ENCODE data around the gene BATF3.
"Not testable (repeated sequence)": the region's sequence is repeated elsewhere in the genome, so short reads cannot be mapped to it uniquely, and the experiment has no call there.

The BATF3 gene

GRCh38 chr1:212724679-212725078 is 25.0 kb upstream of the BATF3 start:
- not testable (repeated sequence) for H3K9ac ChIP-seq (ENCODE audit: low read length in 5 of 5); H3K4me3 ChIP-seq (ENCODE audit: low read depth in 1 of 5, low read length in 5 of 5); H3K27ac ChIP-seq (ENCODE audit: low read depth, low read length); H3K4me1 ChIP-seq (ENCODE audit: control insufficient read depth in 5 of 5, insufficient read depth in 5 of 5, low read length in 5 of 5); H3K36me3 ChIP-seq (ENCODE audit: control insufficient read depth in 5 of 5, insufficient read depth in 5 of 5, low read length in 5 of 5); H3K27me3 ChIP-seq (ENCODE audit: control insufficient read depth in 5 of 5, insufficient read depth in 4 of 5, low read length in 5 of 5); H3K9me3 ChIP-seq (ENCODE audit: control insufficient read depth in 5 of 5, low read length in 5 of 5)

- Histone ChIP-seq H3K27me3 (ENCODE audit: control insufficient read depth in 5 of 5, insufficient read depth in 4 of 5, low read length in 5 of 5) (no peaks in the 10 kb centered on the region), H3K4me1 (ENCODE audit: control insufficient read depth in 5 of 5, insufficient read depth in 5 of 5, low read length in 5 of 5) (peaks cover 0 to 5% (median 0%) of the 10 kb centered on the region in 5 donors), H3K4me3 (ENCODE audit: low read depth in 1 of 5, low read length in 5 of 5) (no peak overlapping the region), H3K36me3 (ENCODE audit: control insufficient read depth in 5 of 5, insufficient read depth in 5 of 5, low read length in 5 of 5) (peaks cover 0 to 6% (median 3%) of the 10 kb centered on the region in 5 donors), H3K9me3 (ENCODE audit: control insufficient read depth in 5 of 5, low read length in 5 of 5) (no peaks in the 10 kb centered on the region), H3K9ac (ENCODE audit: low read length in 5 of 5) (no peak overlapping the region), H3K27ac (ENCODE audit: low read depth, low read length) (no peak overlapping the region)
Measured at GRCh38 chr1:212722270-212722957, 22.8 kb upstream of the BATF3 start.

- no peak overlapping the region for H3K4me3 ChIP-seq (ENCODE audit: low read depth in 1 of 5, low read length in 5 of 5)
- no peak overlapping the region for H3K27ac ChIP-seq (ENCODE audit: low read depth, low read length)
- no peaks in the 10 kb centered on the region for H3K9me3 ChIP-seq (ENCODE audit: control insufficient read depth in 5 of 5, low read length in 5 of 5)
- peaks cover 0 to 5% (median 0%) of the 10 kb centered on the region in 5 donors for H3K4me1 ChIP-seq (ENCODE audit: control insufficient read depth in 5 of 5, insufficient read depth in 5 of 5, low read length in 5 of 5)
- no peaks in the 10 kb centered on the region for H3K27me3 ChIP-seq (ENCODE audit: control insufficient read depth in 5 of 5, insufficient read depth in 4 of 5, low read length in 5 of 5)
- no peak overlapping the region for H3K9ac ChIP-seq (ENCODE audit: low read length in 5 of 5)
- H3K36me3 ChIP-seq (ENCODE audit: control insufficient read depth in 5 of 5, insufficient read depth in 5 of 5, low read length in 5 of 5) = peaks cover 0 to 4% (median 2%) of the 10 kb centered on the region in 5 donors
Measured at GRCh38 chr1:212721388-212722247, 22.0 kb upstream of the BATF3 start.

GRCh38 chr1:212719633-212720032 is 20.0 kb upstream of the BATF3 start:
- peaks cover 0 to 5% (median 0%) of the 10 kb centered on the region in 5 donors for H3K4me1 ChIP-seq (ENCODE audit: control insufficient read depth in 5 of 5, insufficient read depth in 5 of 5, low read length in 5 of 5)
- no peak overlapping the region for H3K9ac ChIP-seq (ENCODE audit: low read length in 5 of 5)
- H3K27me3 ChIP-seq (ENCODE audit: control insufficient read depth in 5 of 5, insufficient read depth in 4 of 5, low read length in 5 of 5) = no peaks in the 10 kb centered on the region
- no peak overlapping the region for H3K4me3 ChIP-seq (ENCODE audit: low read depth in 1 of 5, low read length in 5 of 5)
- H3K9me3 ChIP-seq (ENCODE audit: control insufficient read depth in 5 of 5, low read length in 5 of 5) = no peaks in the 10 kb centered on the region
- no peaks in the 10 kb centered on the region for H3K36me3 ChIP-seq (ENCODE audit: control insufficient read depth in 5 of 5, insufficient read depth in 5 of 5, low read length in 5 of 5)
- no peak overlapping the region for H3K27ac ChIP-seq (ENCODE audit: low read depth, low read length)

GRCh38 chr1:212718499-212718898 is 18.9 kb upstream of the BATF3 start:
- Histone ChIP-seq H3K9me3 (ENCODE audit: control insufficient read depth in 5 of 5, low read length in 5 of 5) (peaks cover 0 to 3% (median 0%) of the 10 kb centered on the region in 5 donors), H3K27me3 (ENCODE audit: control insufficient read depth in 5 of 5, insufficient read depth in 4 of 5, low read length in 5 of 5) (no peaks in the 10 kb centered on the region), H3K9ac (ENCODE audit: low read length in 5 of 5) (no peak overlapping the region), H3K36me3 (ENCODE audit: control insufficient read depth in 5 of 5, insufficient read depth in 5 of 5, low read length in 5 of 5) (no peaks in the 10 kb centered on the region), H3K4me3 (ENCODE audit: low read depth in 1 of 5, low read length in 5 of 5) (no peak overlapping the region), H3K4me1 (ENCODE audit: control insufficient read depth in 5 of 5, insufficient read depth in 5 of 5, low read length in 5 of 5) (peaks cover 0 to 5% (median 0%) of the 10 kb centered on the region in 5 donors), H3K27ac (ENCODE audit: low read depth, low read length) (no peak overlapping the region)

GRCh38 chr1:212716161-212716560 is 16.5 kb upstream of the BATF3 start:
- no peak overlapping the region for H3K27ac ChIP-seq (ENCODE audit: low read depth, low read length)
- no peak overlapping the region for H3K4me3 ChIP-seq (ENCODE audit: low read depth in 1 of 5, low read length in 5 of 5)
- peaks cover 0 to 4% (median 0%) of the 10 kb centered on the region in 5 donors for H3K9me3 ChIP-seq (ENCODE audit: control insufficient read depth in 5 of 5, low read length in 5 of 5)
- no peaks in the 10 kb centered on the region for H3K4me1 ChIP-seq (ENCODE audit: control insufficient read depth in 5 of 5, insufficient read depth in 5 of 5, low read length in 5 of 5)
- H3K9ac ChIP-seq (ENCODE audit: low read length in 5 of 5) = no peak overlapping the region
- no peaks in the 10 kb centered on the region for H3K36me3 ChIP-seq (ENCODE audit: control insufficient read depth in 5 of 5, insufficient read depth in 5 of 5, low read length in 5 of 5)
- no peaks in the 10 kb centered on the region for H3K27me3 ChIP-seq (ENCODE audit: control insufficient read depth in 5 of 5, insufficient read depth in 4 of 5, low read length in 5 of 5)

GRCh38 chr1:212713465-212714136 is 14.0 kb upstream of the BATF3 start:
- H3K4me3 ChIP-seq (ENCODE audit: low read depth in 1 of 5, low read length in 5 of 5) = no peak overlapping the region
- H3K36me3 ChIP-seq (ENCODE audit: control insufficient read depth in 5 of 5, insufficient read depth in 5 of 5, low read length in 5 of 5) = no peaks in the 10 kb centered on the region
- no peak overlapping the region for H3K9ac ChIP-seq (ENCODE audit: low read length in 5 of 5)
- H3K27me3 ChIP-seq (ENCODE audit: control insufficient read depth in 5 of 5, insufficient read depth in 4 of 5, low read length in 5 of 5) = no peaks in the 10 kb centered on the region
- peaks cover 0 to 4% (median 0%) of the 10 kb centered on the region in 5 donors for H3K9me3 ChIP-seq (ENCODE audit: control insufficient read depth in 5 of 5, low read length in 5 of 5)
- H3K4me1 ChIP-seq (ENCODE audit: control insufficient read depth in 5 of 5, insufficient read depth in 5 of 5, low read length in 5 of 5) = no peaks in the 10 kb centered on the region
- no peak overlapping the region for H3K27ac ChIP-seq (ENCODE audit: low read depth, low read length)

GRCh38 chr1:212712451-212713303 is 13.0 kb upstream of the BATF3 start:
- H3K36me3 ChIP-seq (ENCODE audit: control insufficient read depth in 5 of 5, insufficient read depth in 5 of 5, low read length in 5 of 5) = no peaks in the 10 kb centered on the region
- peaks cover 0 to 4% (median 0%) of the 10 kb centered on the region in 5 donors for H3K9me3 ChIP-seq (ENCODE audit: control insufficient read depth in 5 of 5, low read length in 5 of 5)
- no peaks in the 10 kb centered on the region for H3K4me1 ChIP-seq (ENCODE audit: control insufficient read depth in 5 of 5, insufficient read depth in 5 of 5, low read length in 5 of 5)
- no peak overlapping the region for H3K9ac ChIP-seq (ENCODE audit: low read length in 5 of 5)
- no peaks in the 10 kb centered on the region for H3K27me3 ChIP-seq (ENCODE audit: control insufficient read depth in 5 of 5, insufficient read depth in 4 of 5, low read length in 5 of 5)
- no peak overlapping the region for H3K27ac ChIP-seq (ENCODE audit: low read depth, low read length)
- H3K4me3 ChIP-seq (ENCODE audit: low read depth in 1 of 5, low read length in 5 of 5) = no peak overlapping the region

- not testable (repeated sequence) for H3K36me3 ChIP-seq (ENCODE audit: control insufficient read depth in 5 of 5, insufficient read depth in 5 of 5, low read length in 5 of 5); H3K27ac ChIP-seq (ENCODE audit: low read depth, low read length); H3K9me3 ChIP-seq (ENCODE audit: control insufficient read depth in 5 of 5, low read length in 5 of 5); H3K27me3 ChIP-seq (ENCODE audit: control insufficient read depth in 5 of 5, insufficient read depth in 4 of 5, low read length in 5 of 5); H3K4me1 ChIP-seq (ENCODE audit: control insufficient read depth in 5 of 5, insufficient read depth in 5 of 5, low read length in 5 of 5); H3K9ac ChIP-seq (ENCODE audit: low read length in 5 of 5); H3K4me3 ChIP-seq (ENCODE audit: low read depth in 1 of 5, low read length in 5 of 5)
Measured at GRCh38 chr1:212711974-212712373, 12.3 kb upstream of the BATF3 start.
